Measurements from ENCODE around the gene RASAL2.

The RASAL2 gene

GRCh38 chr1:178407215-178407614 is 313.3 kb downstream of the RASAL2 start:
- no peak for DNase-seq

DNA sequence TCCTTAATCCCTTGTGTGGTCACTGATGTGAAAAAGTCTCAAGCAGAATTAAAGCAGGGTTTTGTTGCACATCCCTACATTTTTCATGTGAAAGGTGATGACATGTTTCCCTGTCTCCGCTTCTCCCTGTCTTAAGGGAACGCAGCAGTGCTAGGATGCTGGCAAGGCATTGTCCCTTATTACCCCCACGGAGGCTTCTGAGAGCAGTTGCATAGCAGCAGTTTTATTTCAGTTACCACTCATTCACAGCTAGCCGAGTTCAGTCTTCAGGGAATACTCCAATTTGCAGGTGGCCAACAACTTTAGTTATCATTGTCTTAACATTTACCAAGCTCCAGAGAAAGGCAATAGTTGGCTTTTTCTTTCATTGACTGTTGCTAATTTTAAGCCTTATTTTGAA is 313.8 kb downstream of the RASAL2 start:
- no peak for DNase-seq

- DNase-seq, result no peak
Observed at GRCh38 chr1:178408871-178409270, 315.0 kb downstream of the RASAL2 start.

- no peak for DNase-seq
Observed at GRCh38 chr1:178409541-178409940, 315.6 kb downstream of the RASAL2 start.

- no peak for DNase-seq
Observed at GRCh38 chr1:178411756-178412399, 318.0 kb downstream of the RASAL2 start.

- DNase-seq, result no peak
Observed at GRCh38 chr1:178412400-178412770, 318.5 kb downstream of the RASAL2 start.

- no peak for DNase-seq
Observed at GRCh38 chr1:178417858-178418257, 324.0 kb downstream of the RASAL2 start.

DNA sequence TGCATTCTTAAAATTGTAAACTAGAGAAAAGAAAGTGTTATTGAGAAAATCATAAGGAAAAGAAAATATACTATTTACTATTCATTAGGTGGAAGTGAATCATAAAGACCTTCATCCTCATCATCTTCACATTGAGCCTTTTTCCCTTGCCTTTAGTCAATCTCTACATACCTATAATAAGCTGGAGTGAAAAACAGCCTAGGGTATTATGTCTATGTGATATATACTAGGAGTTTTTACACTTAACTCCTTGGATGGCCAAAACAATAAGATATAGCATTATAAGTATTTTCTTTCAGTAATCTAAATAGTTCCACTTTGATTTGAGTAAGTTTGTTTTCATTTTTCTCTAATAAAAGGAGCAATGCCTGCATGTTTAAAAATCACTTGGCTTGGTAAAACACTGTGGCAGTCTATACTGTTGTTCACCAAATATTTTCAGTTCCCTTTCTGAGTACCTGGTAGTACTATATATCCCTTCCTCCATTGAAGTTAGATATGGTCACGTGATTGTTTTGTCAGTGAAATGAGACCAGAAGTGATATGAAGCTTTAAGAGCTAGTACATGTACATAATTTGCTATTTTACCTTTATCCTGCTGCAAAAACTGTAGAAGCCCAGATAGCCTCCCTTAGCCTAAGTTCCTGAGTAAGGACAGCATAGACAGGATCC is 324.5 kb downstream of the RASAL2 start:
- no peak for DNase-seq

- DNase-seq, result no peak
Observed at GRCh38 chr1:178434360-178434759, 340.5 kb downstream of the RASAL2 start.

- no peak for DNase-seq
Observed at GRCh38 chr1:178434899-178435435, 341.1 kb downstream of the RASAL2 start.

DNA sequence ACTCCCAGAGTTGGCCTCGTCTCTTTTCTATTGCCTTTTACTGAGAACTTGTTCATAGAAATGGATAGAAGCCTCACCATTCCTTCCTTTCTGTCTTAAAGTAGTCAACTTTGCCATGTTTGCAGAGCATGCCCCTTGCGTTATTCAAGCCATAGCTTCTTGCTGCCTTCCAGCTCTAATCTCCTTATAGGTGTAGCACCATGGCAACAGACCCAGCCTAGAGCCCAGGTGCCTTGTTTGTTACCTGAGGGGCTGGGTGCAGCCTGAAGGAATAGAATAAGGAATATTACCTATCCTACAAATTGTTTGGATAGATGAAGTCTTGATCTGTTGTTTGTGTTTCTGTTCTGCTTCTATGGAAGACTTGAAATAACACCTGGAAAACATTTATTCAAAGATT is 343.0 kb downstream of the RASAL2 start:
- no peak for DNase-seq

DNA sequence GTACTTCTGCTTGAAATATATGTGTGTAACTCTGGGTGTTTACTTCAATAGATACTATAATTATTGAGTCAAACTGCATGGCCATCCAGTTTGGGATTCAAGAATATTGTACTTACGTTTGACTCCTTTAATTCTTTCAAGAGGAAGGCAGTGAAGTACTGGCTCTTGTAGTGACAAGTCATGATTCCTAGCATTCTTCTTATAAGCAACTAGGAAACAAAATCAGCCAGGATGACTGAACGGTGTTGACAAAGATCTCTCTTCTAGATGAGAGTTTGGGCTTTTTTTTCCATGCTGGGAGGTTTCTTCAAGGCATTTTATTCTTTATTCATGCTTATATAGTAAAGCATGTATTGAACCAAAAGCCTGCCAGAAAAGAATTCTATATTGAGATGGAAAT is 344.5 kb downstream of the RASAL2 start:
- no peak for DNase-seq

GRCh38 chr1:178442925-178443324 is 349.0 kb downstream of the RASAL2 start:
- no peak for DNase-seq

DNA sequence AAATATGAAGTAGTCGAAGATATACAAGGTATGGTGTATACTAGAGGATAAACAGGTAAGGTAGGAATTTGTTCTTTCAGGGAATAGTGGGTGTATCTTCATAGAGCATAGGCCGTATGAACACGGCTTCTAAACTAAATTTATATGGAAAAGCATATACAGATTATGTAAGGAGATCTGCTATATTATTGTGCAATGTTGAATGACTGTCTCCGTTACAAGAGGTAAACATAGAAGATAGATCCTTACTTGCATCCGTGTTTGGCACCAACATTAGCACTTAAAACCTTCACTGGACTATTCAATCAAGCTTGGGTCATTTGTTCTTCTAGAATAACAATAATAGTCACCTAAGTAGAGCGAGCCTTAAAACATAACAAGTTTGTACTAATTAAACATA is 357.0 kb downstream of the RASAL2 start:
- DNase-seq, result no peak

DNA sequence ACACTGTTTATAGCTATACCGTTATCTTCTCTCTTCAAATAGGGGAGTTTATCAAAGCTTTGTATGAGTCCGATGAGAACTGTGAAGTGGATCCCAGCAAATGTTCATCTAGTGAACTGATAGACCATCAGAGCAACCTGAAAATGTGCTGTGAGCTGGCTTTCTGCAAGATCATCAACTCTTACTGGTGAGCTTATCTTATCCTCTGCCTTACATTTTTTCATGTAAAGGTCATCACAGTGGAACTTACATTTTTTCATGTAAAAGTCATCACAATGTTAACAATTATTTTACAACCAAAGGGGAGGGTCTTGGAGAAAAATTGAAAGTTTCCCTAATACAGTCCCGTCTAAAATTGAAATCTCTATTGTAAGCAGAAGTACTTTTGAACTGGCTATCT is 357.6 kb downstream of the RASAL2 start:
- no peak for DNase-seq

- DNase-seq, result no peak
Observed at GRCh38 chr1:178452013-178452412, 358.1 kb downstream of the RASAL2 start.

- no peak for DNase-seq
Observed at GRCh38 chr1:178456472-178456871, 362.6 kb downstream of the RASAL2 start.

- DNase-seq, result no peak
Observed at GRCh38 chr1:178457651-178458050, 363.7 kb downstream of the RASAL2 start.

- no peak for DNase-seq
Observed at GRCh38 chr1:178458203-178458602, 364.3 kb downstream of the RASAL2 start.

DNA sequence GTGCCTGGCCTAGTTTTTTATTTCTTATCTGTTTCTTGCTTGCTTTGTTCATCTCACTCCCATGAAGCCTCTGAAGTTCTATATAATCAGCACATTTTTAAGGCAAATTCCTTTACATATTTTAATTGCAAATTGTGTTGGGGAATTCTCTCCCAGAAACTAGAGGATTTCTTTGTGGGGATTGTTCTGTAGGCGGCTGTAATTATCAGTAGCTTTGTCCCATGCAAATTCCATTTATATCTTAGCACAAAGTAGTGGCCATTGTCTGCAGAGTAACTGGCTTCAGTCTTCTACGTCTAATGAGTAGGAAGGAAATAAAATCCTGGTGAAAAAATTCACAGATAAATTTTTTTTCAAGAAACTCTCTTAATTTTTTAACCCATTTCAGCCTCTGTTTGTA is 367.2 kb downstream of the RASAL2 start:
- DNase-seq, result no peak

GRCh38 chr1:178461701-178462100 is 367.8 kb downstream of the RASAL2 start:
- no peak for DNase-seq

DNA sequence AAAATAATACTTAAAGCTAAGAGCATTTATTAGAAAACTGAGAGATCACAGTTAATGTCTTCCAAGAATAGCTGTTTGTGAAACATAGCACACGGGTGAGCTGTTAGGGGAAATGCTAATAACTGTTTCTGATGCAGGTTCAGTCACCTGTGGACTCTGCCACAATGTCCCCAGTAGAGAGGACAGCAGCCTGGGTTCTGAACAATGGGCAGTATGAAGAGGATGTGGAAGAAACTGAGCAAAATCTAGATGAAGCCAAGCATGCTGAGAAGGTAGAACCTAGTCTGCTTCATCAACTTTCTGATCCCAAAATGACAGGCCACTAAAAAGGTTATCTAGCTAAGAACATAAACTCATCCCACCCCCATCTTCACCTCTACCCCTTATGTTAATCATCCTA is 370.2 kb downstream of the RASAL2 start:
- DNase-seq, result no peak

- DNase-seq, result no peak
Observed at GRCh38 chr1:178464566-178464965, 370.7 kb downstream of the RASAL2 start.

- DNase-seq, result no peak
Observed at GRCh38 chr1:178465011-178465410, 371.1 kb downstream of the RASAL2 start.

GRCh38 chr1:178467837-178468236 is 373.9 kb downstream of the RASAL2 start:
- no peak for DNase-seq

Data from COR-L47 (cell line).